Adrenal gland (tissue), 12 donors: ENCODE measurements around the gene SYNE4. TPM values are rescaled to one million over a fixed set of nuclear protein-coding genes. Genes with fewer than 3 reads are reported as not detected.
"Not testable (repeated sequence)": the region's sequence is repeated elsewhere in the genome, so short reads cannot be mapped to it uniquely, and the experiment has no call there.

Source experiments
- DNase-seq, 7 donors: peaks; one replicate each; pipeline ENCODE4 v3.0.0-alpha.2; 2019 to 2020
- H3K27ac ChIP-seq, 5 donors: fragments of 200-600 bp; sonication (generic) in 4 of 5; 1 replicate in 3 of 5; 2 replicates in 2 of 5; pipeline versions ENCODE4 v1.5.1 to v1.8.0; 2016 to 2020; ENCODE audit warnings: mild to moderate bottlenecking in 1 of 5
- H3K27me3 ChIP-seq: fragments of 200-600 bp; 2 replicates; pipeline ENCODE4 v1.8.0; 2021
- H3K36me3 ChIP-seq, 2 donors: fragments of 200-600 bp; replicated peaks in 1 of 2; 1 replicate in 1 of 2; 2 replicates in 1 of 2; pipeline versions ENCODE4 v1.5.1 to v1.8.0; 2018 to 2022
- H3K4me1 ChIP-seq, 2 donors: fragments of 200-600 bp; replicated peaks in 1 of 2; 1 replicate in 1 of 2; 2 replicates in 1 of 2; pipeline versions ENCODE4 v1.5.1 to v1.8.0; 2018 to 2021
- H3K4me3 ChIP-seq, 4 donors: fragments of 200-600 bp; sonication (generic) in 3 of 4; one replicate each; pipeline ENCODE4 v1.5.1; 2016 to 2018
- H3K9me3 ChIP-seq, 3 donors: fragments of 200-600 bp; sonication (generic) in 1 of 3; replicated peaks in 1 of 3; 1 replicate in 2 of 3; 2 replicates in 1 of 3; pipeline versions ENCODE4 v1.5.1 to v1.8.0; 2016 to 2021
- CTCF ChIP-seq, 6 experiments: fragments of 450-650 bp in 4 of 6; fragments of 200-600 bp in 2 of 6; sonication (generic) in 1 of 6; IDR thresholded peaks; 1 replicate in 5 of 6; 2 replicates in 1 of 6; pipeline versions ENCODE4 v1.5.1 to v1.8.0; 2016 to 2021; ENCODE audit warnings: antibody characterized with exemption in 6 of 6, mild to moderate bottlenecking in 2 of 6, moderate library complexity in 1 of 6
- POLR2A ChIP-seq, 2 donors: fragments of 450-650 bp; IDR thresholded peaks; one replicate each; pipeline ENCODE4 v1.6.1; 2017; ENCODE audit warnings: antibody characterized with exemption in 2 of 2, mild to moderate bottlenecking in 2 of 2, moderate library complexity in 1 of 2
- WGBS, 4 donors: extraction: QIAGEN DNeasy Blood & Tissue Kit in 2 of 4; methylation state at CpG; one replicate each; pipeline versions ENCODE4 v1.1.5 to v1.1.7; 2013 to 2017; 5-methylcytosine and 5-hydroxymethylcytosine counted together
- intact Hi-C, 2 donors: fragments of 100-400 bp; cut with DNase I; formaldehyde crosslinking; loops; one replicate each; pipeline versions ENCODE4 v1.14.1 to v1.15.0; 2022 to 2023
- polyA plus RNA-seq, 3 donors: library from polyadenylated mRNA; stranded (reverse); fragments of 200-250 nt in 2 of 3; fragments of 350-450 nt in 1 of 3; fragmentation: Illumina TruSeq in 1 of 3; extraction: RNeasy Lipid Tissue Mini Kit (QIAGEN cat#74804) in 1 of 3; gene quantifications; one replicate each; pipeline ENCODE4 v1.2.3, GENCODE V29; 2013 to 2014
- total RNA-seq, 9 donors: library from RNA; depleted of rRNA in 4 of 9; stranded (reverse); fragments of >200 nt in 4 of 9; fragments of 120-200 nt in 1 of 9; fragmentation: NEBNext Ultra II Directional in 1 of 9; extraction: Animal tissue kit (Norgen Biotek cat#: 25700) in 1 of 9; gene quantifications; one replicate each; pipeline versions ENCODE4 v1.1.0 to v1.2.4, GENCODE V29; 2013 to 2023
- donor health status: healthy with polysubstance abuse.
- donor health status: Bipolar disorder and iron deficiency.
- donor health status: DM: yes; HTN: yes; CAD: no.
- donor health status: DM: no; HTN: no; CAD: no.
- donor health status: DM: no; HTN: no; CAD: no.
- donor health status: DM: yes; HTN: yes; CAD: no.

Gene SYNE4
- total and polyA plus RNA-seq, 12 donors: 0.14 to 3.0 (median 0.46) TPM; not detected in 3

- TF ChIP-seq POLR2A (IDR thresholded peaks at IDR 0.05) (no peak), CTCF (IDR thresholded peaks at IDR 0.05) (no peak)
- Histone ChIP-seq H3K36me3 (no peaks in the 10 kb centered on the region), H3K27ac (no peak overlapping the region), H3K4me1 (peaks cover 0 to 8% of the 10 kb centered on the region in 2 donors), H3K27me3 (peaks cover 25% of the 10 kb centered on the region), H3K4me3 (no peak overlapping the region), H3K9me3 (no peaks in the 10 kb centered on the region)
- no peak for DNase-seq
- intact Hi-C loops: no loop called here
- 17 to 44% (median 39%) methylated on average over 9 to 20 of the region's 20 CpGs for WGBS, 4 donors
Measured at GRCh38 chr19:35959968-35960320, 48.7 kb downstream of the SYNE4 start.

GRCh38 chr19:35959040-35959967 lies 49.3 kb downstream of the SYNE4 start:
- no peak for TF ChIP-seq POLR2A (IDR thresholded peaks at IDR 0.05)
- TF ChIP-seq CTCF (IDR thresholded peaks at IDR 0.05): peak in 2 of 6 experiments; percentile 8 to 24
- Histone ChIP-seq H3K4me1 (peaks cover 0 to 8% of the 10 kb centered on the region in 2 donors), H3K4me3 (no peak overlapping the region), H3K27ac (no peak overlapping the region), H3K9me3 (no peaks in the 10 kb centered on the region), H3K36me3 (no peaks in the 10 kb centered on the region), H3K27me3 (peaks cover 25% of the 10 kb centered on the region)
- DNase-seq: peak in 1 of 7 donors; percentile 15
- 5 to 14% (median 10%) methylated on average over 13 to 97 of the region's 97 CpGs for WGBS, 4 donors
- intact Hi-C loops: no loop called here

DNA sequence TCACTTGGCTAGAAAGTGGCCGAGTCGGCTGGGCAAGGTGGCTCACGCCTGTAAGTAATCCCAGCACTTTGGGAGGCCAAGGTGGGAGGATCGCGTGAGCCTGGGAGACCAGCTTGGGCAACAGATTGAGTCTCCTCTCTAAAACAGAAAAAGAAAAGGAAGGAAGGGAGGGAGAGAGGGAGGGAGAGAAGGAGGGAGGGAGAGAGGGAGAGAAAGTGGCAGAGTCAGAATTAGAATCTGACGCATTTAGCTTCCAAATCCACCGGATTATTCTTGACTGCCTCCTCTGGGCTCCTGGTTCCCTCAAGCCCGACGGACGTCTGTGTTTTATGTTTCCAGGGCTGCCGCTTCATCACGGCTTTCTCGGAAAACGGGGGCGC lies 50.0 kb downstream of the SYNE4 start:
- no peak for DNase-seq
- Histone ChIP-seq H3K4me3 (no peak overlapping the region), H3K9me3 (no peaks in the 10 kb centered on the region), H3K27me3 (peaks cover 25% of the 10 kb centered on the region), H3K27ac (no peak overlapping the region), H3K36me3 (no peaks in the 10 kb centered on the region), H3K4me1 (peaks cover 0 to 8% of the 10 kb centered on the region in 2 donors)
- no peak for TF ChIP-seq POLR2A (IDR thresholded peaks at IDR 0.05)
- no peak for TF ChIP-seq CTCF (IDR thresholded peaks at IDR 0.05)
- 28 to 34% (median 29%) methylated on average over 15 of the region's 15 CpGs for WGBS, 4 donors
- intact Hi-C loops: no loop called here

DNA sequence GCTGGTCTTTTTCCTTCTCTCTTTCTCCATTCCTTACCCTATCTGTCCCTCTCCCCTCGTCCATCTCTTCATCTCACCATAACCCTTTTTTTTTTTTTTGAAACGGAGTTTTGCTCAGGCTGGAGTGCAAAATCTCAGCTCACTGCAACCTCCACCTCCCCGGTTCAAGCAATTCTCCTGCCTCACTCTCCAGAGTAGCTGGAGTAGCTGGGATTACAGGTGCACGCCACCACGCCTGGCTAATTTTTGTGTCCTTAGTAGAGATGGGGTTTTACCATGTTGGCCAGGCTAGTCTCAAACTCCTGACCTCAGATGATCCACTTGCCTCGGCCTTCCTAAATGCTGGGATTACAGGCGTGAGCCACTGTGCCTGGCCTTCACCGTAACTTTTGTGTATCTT lies 51.2 kb downstream of the SYNE4 start:
- H3K4me1 ChIP-seq, intact Hi-C loops: not testable (repeated sequence)
- H3K27me3 ChIP-seq: peaks cover 25% of the 10 kb centered on the region

More for the DNA sequence above, 51.2 kb downstream of the SYNE4 start:
- WGBS, 4 donors: 66 to 74% (median 71%) methylated on average over 8 of the region's 8 CpGs
- H3K36me3 ChIP-seq, DNase-seq, H3K9me3 ChIP-seq, H3K27ac ChIP-seq, H3K4me3 ChIP-seq: not testable (repeated sequence)
